ENCODE results near the gene LRRC8C.

LRRC8C gene

GRCh38 chr1:89640440-89640839 lies 7.5 kb downstream of the LRRC8C start:
- TF ChIP-seq CTCF (IDR thresholded peaks at IDR 0.05; ENCODE audit: insufficient read depth, low read length, poor library complexity, severe bottlenecking) (no peak), EZH2phosphoT487 (conservative IDR thresholded peaks at IDR 0.05; ENCODE audit: low read length) (no peak)
- Histone ChIP-seq H3K9me2 (replicated peaks; ENCODE audit: insufficient read depth, low read length) (no peaks in the 10 kb centered on the region), H2AFZ (ENCODE audit: low read depth, low read length, severe bottlenecking) (no peak overlapping the region), H4K20me1 (ENCODE audit: low read depth, low read length) (peaks cover 5% of the 10 kb centered on the region; the same call in 1 of the 2 replicates), H3K9me3 (ENCODE audit: insufficient read depth, low read length) (no peaks in the 10 kb centered on the region), H3K27ac (ENCODE audit: low read depth, low read length) (no peak overlapping the region), H3K4me3 (ENCODE audit: insufficient read depth, low read length, poor library complexity, severe bottlenecking) (no peak overlapping the region), H3K9ac (ENCODE audit: low read length) (no peak overlapping the region), H3K27me3 (ENCODE audit: low read length) (no peaks in the 10 kb centered on the region), H3K79me2 (ENCODE audit: insufficient read depth, low read length) (0 out of 2 replicates have a peak, but pooled peaks cover 13% of the 10 kb centered on the region), H3K4me2 (ENCODE audit: low read depth, low read length, poor library complexity, severe bottlenecking) (no peak overlapping the region), H3K36me3 (ENCODE audit: low read length) (0 out of 2 replicates have a peak, but pooled peaks cover under 1% of the 10 kb centered on the region), H3F3A (ENCODE audit: insufficient read depth) (peaks cover 1% of the 10 kb centered on the region; the same call in 1 of the 2 replicates)

GRCh38 chr1:89641781-89642180 lies 8.9 kb downstream of the LRRC8C start:
- no peak overlapping the region for H3K27ac ChIP-seq (ENCODE audit: low read depth, low read length)

GRCh38 chr1:89643577-89643976 lies 10.7 kb downstream of the LRRC8C start:
- no peaks in the 10 kb centered on the region for H3F3A ChIP-seq (ENCODE audit: insufficient read depth)
- no peaks in the 10 kb centered on the region for H4K20me1 ChIP-seq (ENCODE audit: low read depth, low read length)
- 0 out of 2 replicates have a peak, but pooled peaks cover 13% of the 10 kb centered on the region for H3K79me2 ChIP-seq (ENCODE audit: insufficient read depth, low read length)
- 0 out of 2 replicates have a peak, but pooled peaks cover 3% of the 10 kb centered on the region for H3K36me3 ChIP-seq (ENCODE audit: low read length)
- no peak overlapping the region for H3K4me3 ChIP-seq (ENCODE audit: insufficient read depth, low read length, poor library complexity, severe bottlenecking)
- no peaks in the 10 kb centered on the region for H3K9me2 ChIP-seq (replicated peaks; ENCODE audit: insufficient read depth, low read length)
- H3K9ac ChIP-seq (ENCODE audit: low read length), result no peak overlapping the region
- no peak overlapping the region for H3K27ac ChIP-seq (ENCODE audit: low read depth, low read length)
- H2AFZ ChIP-seq (ENCODE audit: low read depth, low read length, severe bottlenecking), result no peak overlapping the region
- no peaks in the 10 kb centered on the region; the same call in 1 of the 2 replicates for H3K9me3 ChIP-seq (ENCODE audit: insufficient read depth, low read length)
- TF ChIP-seq EZH2phosphoT487 (conservative IDR thresholded peaks at IDR 0.05; ENCODE audit: low read length) (no peak), CTCF (IDR thresholded peaks at IDR 0.05; ENCODE audit: insufficient read depth, low read length, poor library complexity, severe bottlenecking) (no peak)
- H3K27me3 ChIP-seq (ENCODE audit: low read length), result no peaks in the 10 kb centered on the region
- no peak overlapping the region for H3K4me2 ChIP-seq (ENCODE audit: low read depth, low read length, poor library complexity, severe bottlenecking)

More at GRCh38 chr1:89641781-89642180, 8.9 kb downstream of the LRRC8C start:
- 0 out of 2 replicates have a peak, but pooled peaks cover 3% of the 10 kb centered on the region for H3K36me3 ChIP-seq (ENCODE audit: low read length)
- H3K9me3 ChIP-seq (ENCODE audit: insufficient read depth, low read length), result no peaks in the 10 kb centered on the region; the same call in 1 of the 2 replicates
- TF ChIP-seq EZH2phosphoT487 (conservative IDR thresholded peaks at IDR 0.05; ENCODE audit: low read length) (no peak), CTCF (IDR thresholded peaks at IDR 0.05; ENCODE audit: insufficient read depth, low read length, poor library complexity, severe bottlenecking) (no peak)
- H3F3A ChIP-seq (ENCODE audit: insufficient read depth), result no peaks in the 10 kb centered on the region
- no peaks in the 10 kb centered on the region for H3K9me2 ChIP-seq (replicated peaks; ENCODE audit: insufficient read depth, low read length)
- H3K27me3 ChIP-seq (ENCODE audit: low read length), result no peaks in the 10 kb centered on the region
- no peak overlapping the region for H2AFZ ChIP-seq (ENCODE audit: low read depth, low read length, severe bottlenecking)
- H3K4me2 ChIP-seq (ENCODE audit: low read depth, low read length, poor library complexity, severe bottlenecking), result no peak overlapping the region
- H3K4me3 ChIP-seq (ENCODE audit: insufficient read depth, low read length, poor library complexity, severe bottlenecking), result no peak overlapping the region
- no peaks in the 10 kb centered on the region for H4K20me1 ChIP-seq (ENCODE audit: low read depth, low read length)
- 0 out of 2 replicates have a peak, but pooled peaks cover 13% of the 10 kb centered on the region for H3K79me2 ChIP-seq (ENCODE audit: insufficient read depth, low read length)
- no peak overlapping the region for H3K9ac ChIP-seq (ENCODE audit: low read length)
